NCI-H2107 (cell line): Measurements from ENCODE around the gene MAP7.
"Not testable (repeated sequence)": the region's sequence is repeated elsewhere in the genome, so short reads cannot be mapped to it uniquely, and the experiment has no call there.

Experiments
- DNase-seq: peaks from one replicate; lab custom pipeline; 2025; lab: John Stamatoyannopoulos, UW

MAP7 gene

GRCh38 chr6:136468711-136469110, 81.5 kb downstream of the MAP7 start:
- DNase-seq, result no peak

GRCh38 chr6:136467186-136467585, 83.0 kb downstream of the MAP7 start:
- DNase-seq, result no peak

GRCh38 chr6:136466777-136467176, 83.4 kb downstream of the MAP7 start:
- DNase-seq, result no peak

- no peak for DNase-seq
These were observed 84.4 kb downstream of the MAP7 start for GRCh38 chr6:136465766-136466303.

GRCh38 chr6:136464874-136465273, 85.3 kb downstream of the MAP7 start:
- DNase-seq, result no peak

- DNase-seq, result no peak
These were observed 86.1 kb downstream of the MAP7 start for GRCh38 chr6:136464148-136464547.

GRCh38 chr6:136463743-136464142, 86.5 kb downstream of the MAP7 start:
- no peak for DNase-seq

GRCh38 chr6:136446579-136447187, 103.5 kb downstream of the MAP7 start:
- no peak for DNase-seq

- DNase-seq, result no peak
These were observed 104.1 kb downstream of the MAP7 start for GRCh38 chr6:136446145-136446544.

- no peak for DNase-seq
These were observed 105.2 kb downstream of the MAP7 start for GRCh38 chr6:136445063-136445462.

- DNase-seq, result no peak
These were observed 110.0 kb downstream of the MAP7 start for GRCh38 chr6:136440203-136440602.

- DNase-seq, result no peak
These were observed 110.6 kb downstream of the MAP7 start for GRCh38 chr6:136439514-136440190.

GRCh38 chr6:136438441-136438840, 111.8 kb downstream of the MAP7 start:
- DNase-seq, result no peak

GRCh38 chr6:136437246-136437645, 113.0 kb downstream of the MAP7 start:
- DNase-seq, result no peak

GRCh38 chr6:136435101-136435500, 115.1 kb downstream of the MAP7 start:
- no peak for DNase-seq

- not testable (repeated sequence) for DNase-seq
These were observed 118.9 kb downstream of the MAP7 start for GRCh38 chr6:136431306-136431705.

- DNase-seq, result no peak
These were observed 120.8 kb downstream of the MAP7 start for GRCh38 chr6:136429264-136430065.

- no peak for DNase-seq
These were observed 122.9 kb downstream of the MAP7 start for GRCh38 chr6:136427378-136427717.

- DNase-seq, result no peak
These were observed 123.4 kb downstream of the MAP7 start for GRCh38 chr6:136426627-136427377.

GRCh38 chr6:136425793-136426192, 124.4 kb downstream of the MAP7 start:
- no peak for DNase-seq

- DNase-seq, result no peak
These were observed 125.3 kb downstream of the MAP7 start for GRCh38 chr6:136424901-136425300.

- DNase-seq, result no peak
These were observed 125.8 kb downstream of the MAP7 start for GRCh38 chr6:136424450-136424849.
